Liver (tissue), 9 donors: ENCODE data around the gene ABL2. TPM values are rescaled to one million over a fixed set of nuclear protein-coding genes. Genes with fewer than 3 reads are reported as not detected.

ENCODE experiments used
- DNase-seq: peaks from one replicate; pipeline ENCODE4 v3.0.0-alpha.2; 2017; ENCODE audit warnings: low spot score
- H3K27ac ChIP-seq, 2 donors: one replicate each; pipeline ENCODE4 v1.7.0; 2013; ENCODE audit warnings: inconsistent platforms in 2 of 2, low read length in 2 of 2, control low read depth in 1 of 2, low read depth in 1 of 2, mild to moderate bottlenecking in 1 of 2
- H3K27me3 ChIP-seq, 4 donors: one replicate each; pipeline versions ENCODE4 v1.6.1 to v1.7.0; 2013; ENCODE audit warnings: low read length in 3 of 4, inconsistent platforms in 1 of 4, mild to moderate bottlenecking in 1 of 4, moderate library complexity in 1 of 4; ENCODE audit not compliant: control insufficient read depth in 4 of 4, insufficient read depth in 4 of 4
- H3K36me3 ChIP-seq, 4 donors: one replicate each; pipeline versions ENCODE4 v1.6.1 to v1.7.0; 2013; ENCODE audit warnings: low read length in 3 of 4, mild to moderate bottlenecking in 3 of 4, low read depth in 1 of 4, moderate library complexity in 1 of 4; ENCODE audit not compliant: control insufficient read depth in 4 of 4, insufficient read depth in 3 of 4
- H3K4me1 ChIP-seq, 4 donors: one replicate each; pipeline versions ENCODE4 v1.6.1 to v1.7.0; 2013; ENCODE audit warnings: low read length in 3 of 4, mild to moderate bottlenecking in 3 of 4, moderate library complexity in 1 of 4; ENCODE audit not compliant: control insufficient read depth in 4 of 4, insufficient read depth in 4 of 4
- H3K4me3 ChIP-seq, 3 donors: one replicate each; pipeline versions ENCODE4 v1.6.1 to v1.7.0; 2013; ENCODE audit warnings: low read length in 3 of 3, control low read depth in 1 of 3, low read depth in 1 of 3, mild to moderate bottlenecking in 1 of 3
- H3K9ac ChIP-seq, 2 donors: one replicate each; pipeline ENCODE4 v1.7.0; 2013; ENCODE audit warnings: low read length in 2 of 2, mild to moderate bottlenecking in 2 of 2, moderate library complexity in 2 of 2, control low read depth in 1 of 2, low read depth in 1 of 2
- H3K9me3 ChIP-seq, 4 donors: one replicate each; pipeline versions ENCODE4 v1.6.1 to v1.7.0; 2013; ENCODE audit warnings: low read length in 3 of 4; ENCODE audit not compliant: control insufficient read depth in 4 of 4
- ATF3 ChIP-seq: IDR thresholded peaks from 2 replicates; pipeline ENCODE4 v1.6.1; 2016; ENCODE audit warnings: antibody characterized with exemption
- CTCF ChIP-seq: fragments of 150-350 bp; IDR thresholded peaks from 2 replicates; pipeline ENCODE4 v1.5.1; 2017; ENCODE audit warnings: improper control_type of control experiment, low read depth, low read length; ENCODE audit not compliant: missing input control
- EGR1 ChIP-seq, 2 donors: IDR thresholded peaks; 2 replicates each; pipeline ENCODE4 v1.6.1; 2016 to 2018; ENCODE audit warnings: antibody characterized with exemption in 2 of 2, low read depth in 2 of 2
- FOXA1 ChIP-seq: IDR thresholded peaks from 2 replicates; pipeline ENCODE4 v1.6.1; 2016; ENCODE audit warnings: antibody characterized with exemption
- FOXA2 ChIP-seq: IDR thresholded peaks from 2 replicates; pipeline ENCODE4 v1.6.1; 2016; ENCODE audit warnings: antibody characterized with exemption
- GABPA ChIP-seq, 2 donors: IDR thresholded peaks in 1 of 2; conservative IDR thresholded peaks in 1 of 2; 2 replicates each; pipeline ENCODE4 v1.6.1; 2016; ENCODE audit warnings: antibody characterized with exemption in 2 of 2, mild to moderate bottlenecking in 1 of 2, moderate library complexity in 1 of 2
- HNF4A ChIP-seq, 2 donors: conservative IDR thresholded peaks; 2 replicates each; pipeline ENCODE4 v1.6.1; 2016; ENCODE audit warnings: antibody characterized with exemption in 2 of 2, mild to moderate bottlenecking in 2 of 2
- HNF4G ChIP-seq: IDR thresholded peaks from 2 replicates; pipeline ENCODE4 v1.6.1; 2016; ENCODE audit warnings: antibody characterized with exemption
- JUND ChIP-seq, 2 donors: IDR thresholded peaks; 2 replicates each; pipeline ENCODE4 v1.6.1; 2016; ENCODE audit warnings: antibody characterized with exemption in 2 of 2
- MAX ChIP-seq: IDR thresholded peaks from 2 replicates; pipeline ENCODE4 v1.6.1; 2016; ENCODE audit warnings: antibody characterized with exemption
- NR2F2 ChIP-seq: IDR thresholded peaks from 2 replicates; pipeline ENCODE4 v1.6.1; 2016; ENCODE audit warnings: antibody characterized with exemption
- RAD21 ChIP-seq, 2 donors: IDR thresholded peaks; 2 replicates each; pipeline ENCODE4 v1.6.1; 2016; ENCODE audit warnings: antibody characterized with exemption in 2 of 2, mild to moderate bottlenecking in 2 of 2
- REST ChIP-seq: IDR thresholded peaks from 2 replicates; pipeline ENCODE4 v1.6.1; 2016; ENCODE audit warnings: antibody characterized with exemption, mild to moderate bottlenecking
- RXRA ChIP-seq, 2 donors: IDR thresholded peaks; 2 replicates each; pipeline ENCODE4 v1.6.1; 2017 to 2018; ENCODE audit warnings: antibody characterized with exemption in 2 of 2, mild to moderate bottlenecking in 1 of 2
- SP1 ChIP-seq: IDR thresholded peaks from 2 replicates; pipeline ENCODE4 v1.6.1; 2018; ENCODE audit warnings: antibody characterized with exemption, mild to moderate bottlenecking
- TAF1 ChIP-seq: conservative IDR thresholded peaks from 2 replicates; pipeline ENCODE4 v1.6.1; 2016; ENCODE audit warnings: antibody characterized with exemption, mild to moderate bottlenecking
- YY1 ChIP-seq: IDR thresholded peaks from 2 replicates; pipeline ENCODE4 v1.6.1; 2016; ENCODE audit warnings: antibody characterized with exemption, mild to moderate bottlenecking
- ZBTB33 ChIP-seq: IDR thresholded peaks from 2 replicates; pipeline ENCODE4 v1.6.1; 2016; ENCODE audit warnings: antibody characterized with exemption
- WGBS: extraction: QIAGEN DNeasy Blood & Tissue Kit; methylation state at CpG from one replicate; pipeline ENCODE4 v1.1.7; 2013; 5-methylcytosine and 5-hydroxymethylcytosine counted together
- polyA plus RNA-seq, 2 donors: library from polyadenylated mRNA; stranded (reverse) in 1 of 2; unstranded in 1 of 2; fragments of 200-250 nt in 1 of 2; fragments of >200 nt in 1 of 2; fragmentation: Nextera tagmentation in 1 of 2; extraction: Ambion mirVana in 1 of 2; gene quantifications; one replicate each; pipeline versions ENCODE4 v1.2.1 to v1.2.3, GENCODE V29; 2013 to 2015
- total RNA-seq, 2 donors: library from RNA; depleted of rRNA; stranded (reverse); fragments of >200 nt; gene quantifications; one replicate each; pipeline ENCODE4 v1.2.3, GENCODE V29; 2014
- donor health status: healthy.
- donor health status: healthy.
- donor health status: healthy.
- donor health status: healthy.
- donor health status: healthy.

Gene ABL2
- total and polyA plus RNA-seq, 4 donors = 1.8 to 7.8 (median 3.4) TPM

- WGBS = 96% methylated on average over 4 of the region's 4 CpGs
- TF ChIP-seq GABPA (IDR thresholded peaks at IDR 0.05 in 1 of 2, conservative IDR thresholded peaks at IDR 0.05 in 1 of 2) (no peak), SP1 (no peak), JUND (IDR thresholded peaks at IDR 0.05) (no peak), REST (no peak), CTCF (no peak), RAD21 (IDR thresholded peaks at IDR 0.05) (no peak), RXRA (IDR thresholded peaks at IDR 0.05) (no peak), YY1 (no peak), HNF4A (conservative IDR thresholded peaks at IDR 0.05) (no peak), ATF3 (no peak), FOXA1 (no peak), NR2F2 (no peak), MAX (no peak), TAF1 (no peak), FOXA2 (no peak), HNF4G (no peak), ZBTB33 (no peak), EGR1 (IDR thresholded peaks at IDR 0.05; ENCODE audit: low read depth in 2 of 2) (no peak)
These were observed 2.4 kb upstream of the ABL2 start for GRCh38 chr1:179231923-179232322.

More at GRCh38 chr1:179231923-179232322, 2.4 kb upstream of the ABL2 start:
- Histone ChIP-seq H3K36me3 (no peaks in the 10 kb centered on the region), H3K4me3 (no peak overlapping the region), H3K4me1 (peaks cover 0 to 18% (median 13%) of the 10 kb centered on the region in 4 donors), H3K27me3 (no peaks in the 10 kb centered on the region), H3K27ac (no peak overlapping the region), H3K9ac (no peak overlapping the region), H3K9me3 (no peaks in the 10 kb centered on the region)
- DNase-seq = no peak
